IMR-90 (cell line): Measurements from ENCODE around the gene SLC25A34. TPM values are rescaled to one million over a fixed set of nuclear protein-coding genes. Genes with fewer than 3 reads are reported as not detected.

Source experiments
- ATAC-seq: fragments of 200-7000 bp; cut with Tn5 transposase; 2 replicates; pipeline ENCODE4 v1.9.1; 2020; ENCODE audit warnings: low read depth, mild to moderate bottlenecking, moderate library complexity
- BruUV-seq: library from RNA; stranded (reverse); fragments of 400-500 nt; replicated peaks from 2 replicates; lab custom pipeline; 2021; lab: Mats Ljungman, UMichigan
- CTCF ChIA-PET: fragments of 300-600 bp; formaldehyde crosslinking; extraction: SDS; loops from one replicate; lab custom pipeline; 2021; ENCODE audit warnings: antibody characterized with exemption; lab: Yijun Ruan, JAX
- POLR2A ChIA-PET: fragments of 300-600 bp; sonication (Branson Sonifier 250); formaldehyde crosslinking; loops from one replicate; lab custom pipeline; 2022; ENCODE audit warnings: antibody characterized with exemption; ENCODE audit not compliant: unreplicated experiment; lab: Charles Lee
- DNase-seq: peaks from one replicate; pipeline ENCODE4 v3.0.0; 2013
- H2AFZ ChIP-seq: replicated peaks from 2 replicates; pipeline ENCODE3; 2013; ENCODE audit warnings: low read length, mild to moderate bottlenecking; ENCODE audit not compliant: poor library complexity
- H2AK5ac ChIP-seq: 2 replicates; pipeline ENCODE4 v1.6.1; 2013; ENCODE audit warnings: low read depth, low read length, inconsistent platforms
- H2AK9ac ChIP-seq: replicated peaks from 2 replicates; pipeline ENCODE3; 2013; ENCODE audit warnings: mild to moderate bottlenecking, low read depth, low read length, moderate library complexity; ENCODE audit not compliant: poor library complexity
- H2BK120ac ChIP-seq: 2 replicates; pipeline ENCODE4 v1.6.1; 2013; ENCODE audit warnings: low read depth, low read length, inconsistent platforms
- H2BK15ac ChIP-seq: 3 replicates; pipeline ENCODE4 v1.6.1; 2013; ENCODE audit warnings: low read depth, low read length, inconsistent platforms
- H2BK20ac ChIP-seq: 2 replicates; pipeline ENCODE4 v1.6.1; 2013; ENCODE audit warnings: low read depth, mild to moderate bottlenecking, inconsistent platforms, low read length, moderate library complexity
- H2BK5ac ChIP-seq: 2 replicates; pipeline ENCODE4 v1.6.1; 2013; ENCODE audit warnings: mild to moderate bottlenecking, low read depth, low read length, inconsistent platforms; ENCODE audit not compliant: poor library complexity, severe bottlenecking
- H3K14ac ChIP-seq: replicated peaks from 2 replicates; pipeline ENCODE4 v1.6.1; 2013; ENCODE audit warnings: low read depth, low read length, inconsistent platforms
- H3K18ac ChIP-seq: 2 replicates; pipeline ENCODE4 v1.6.1; 2013; ENCODE audit warnings: low read depth, low read length, control low read depth
- H3K23ac ChIP-seq: 2 replicates; pipeline ENCODE4 v1.6.1; 2013; ENCODE audit warnings: low read depth, low read length, inconsistent platforms
- H3K27ac ChIP-seq: 2 replicates; pipeline ENCODE4 v1.5.1; 2013; ENCODE audit warnings: mild to moderate bottlenecking, control low read depth, low read length; ENCODE audit not compliant: insufficient read depth
- H3K27me3 ChIP-seq: 2 replicates; pipeline ENCODE4 v1.6.1; 2013; ENCODE audit warnings: low read length; ENCODE audit not compliant: control insufficient read depth, insufficient read depth
- H3K36me3 ChIP-seq: 2 replicates; pipeline ENCODE4 v1.6.1; 2013; ENCODE audit warnings: low read length, mixed read lengths; ENCODE audit not compliant: control insufficient read depth, insufficient read depth
- H3K4ac ChIP-seq: 2 replicates; pipeline ENCODE4 v1.6.1; 2013; ENCODE audit warnings: low read depth, low read length, inconsistent platforms
- H3K4me1 ChIP-seq: 2 replicates; pipeline ENCODE4 v1.6.1; 2013; ENCODE audit warnings: low read length, mixed read lengths; ENCODE audit not compliant: control insufficient read depth, insufficient read depth
- H3K4me2 ChIP-seq: 2 replicates; pipeline ENCODE4 v1.6.1; 2013; ENCODE audit warnings: low read depth, mild to moderate bottlenecking, control low read depth, low read length, moderate library complexity
- H3K4me3 ChIP-seq: 2 replicates; pipeline ENCODE4 v1.5.1; 2013; ENCODE audit warnings: low read depth, mild to moderate bottlenecking, control low read depth, low read length, moderate library complexity; ENCODE audit not compliant: insufficient read depth
- H3K56ac ChIP-seq: 2 replicates; pipeline ENCODE4 v1.6.1; 2013; ENCODE audit warnings: low read length, inconsistent platforms; ENCODE audit not compliant: insufficient read depth; ENCODE audit errors: extremely low read depth
- H3K79me1 ChIP-seq, 2 experiments: 2 replicates each; pipeline ENCODE4 v1.6.1; 2013; ENCODE audit warnings: low read length in 2 of 2, inconsistent platforms in 1 of 2, low read depth in 1 of 2
- H3K9ac ChIP-seq: 2 replicates; pipeline ENCODE4 v1.6.1; 2013; ENCODE audit warnings: low read depth, low read length, control low read depth
- H3K9me1 ChIP-seq: 2 replicates; pipeline ENCODE4 v1.6.1; 2013; ENCODE audit warnings: low read length, inconsistent platforms; ENCODE audit not compliant: insufficient read depth
- H3K9me3 ChIP-seq: 2 replicates; pipeline ENCODE4 v1.6.1; 2013; ENCODE audit warnings: low read length; ENCODE audit not compliant: control insufficient read depth, insufficient read depth
- H4K20me1 ChIP-seq: 2 replicates; pipeline ENCODE4 v1.6.1; 2013; ENCODE audit warnings: low read length, inconsistent platforms; ENCODE audit not compliant: insufficient read depth
- H4K5ac ChIP-seq: 2 replicates; pipeline ENCODE4 v1.6.1; 2013; ENCODE audit warnings: mild to moderate bottlenecking, low read depth, low read length, control low read depth
- H4K8ac ChIP-seq, 2 experiments: 2 replicates each; pipeline ENCODE4 v1.6.1; 2013; ENCODE audit warnings: low read depth in 2 of 2, low read length in 2 of 2, control low read depth in 1 of 2, inconsistent platforms in 1 of 2
- H4K91ac ChIP-seq: 2 replicates; pipeline ENCODE4 v1.6.1; 2013; ENCODE audit warnings: low read depth, low read length, inconsistent platforms; ENCODE audit not compliant: insufficient read depth
- BHLHE40 ChIP-seq: fragments of 150-350 bp; IDR thresholded peaks from 2 replicates; pipeline ENCODE4 v1.6.1; 2016; ENCODE audit warnings: mild to moderate bottlenecking, low read depth, low read length
- CEBPB ChIP-seq: IDR thresholded peaks from 2 replicates; pipeline ENCODE4 v1.6.1; 2012; ENCODE audit warnings: low read depth, low read length, improper control_type of control experiment
- CHD1 ChIP-seq: IDR thresholded peaks from 2 replicates; pipeline ENCODE4 v1.6.1; 2012; ENCODE audit warnings: low read depth, low read length, improper control_type of control experiment
- ELK1 ChIP-seq: fragments of 150-350 bp; IDR thresholded peaks from 2 replicates; pipeline ENCODE4 v1.6.1; 2016; ENCODE audit warnings: low read depth, mild to moderate bottlenecking, low read length, moderate library complexity, borderline replicate concordance
- FOS ChIP-seq: fragments of 150-350 bp; IDR thresholded peaks from 2 replicates; pipeline ENCODE4 v1.6.1; 2016; ENCODE audit warnings: low read depth, low read length
- MAFK ChIP-seq: IDR thresholded peaks from 2 replicates; pipeline ENCODE4 v1.6.1; 2012; ENCODE audit warnings: low read depth, low read length, improper control_type of control experiment
- MAZ ChIP-seq: IDR thresholded peaks from 2 replicates; pipeline ENCODE4 v1.6.1; 2012; ENCODE audit warnings: low read depth, mild to moderate bottlenecking, low read length, improper control_type of control experiment, moderate library complexity, borderline replicate concordance
- MXI1 ChIP-seq: IDR thresholded peaks from 2 replicates; pipeline ENCODE4 v1.6.1; 2012; ENCODE audit warnings: low read depth, mild to moderate bottlenecking, low read length, moderate library complexity, borderline replicate concordance
- NFE2L2 ChIP-seq: fragments of 150-350 bp; IDR thresholded peaks from 2 replicates; pipeline ENCODE4 v1.6.1; 2016; ENCODE audit warnings: low read depth, mild to moderate bottlenecking, low read length
- RAD21 ChIP-seq: IDR thresholded peaks from 2 replicates; pipeline ENCODE4 v1.6.1; 2012; ENCODE audit warnings: low read length, improper control_type of control experiment
- RCOR1 ChIP-seq: IDR thresholded peaks from 2 replicates; pipeline ENCODE4 v1.6.1; 2012; ENCODE audit warnings: mild to moderate bottlenecking, low read length, improper control_type of control experiment; ENCODE audit not compliant: insufficient replicate concordance
- RFX5 ChIP-seq: IDR thresholded peaks from 2 replicates; pipeline ENCODE4 v1.8.0; 2012; ENCODE audit warnings: low read depth, mild to moderate bottlenecking, low read length, moderate library complexity
- USF2 ChIP-seq: fragments of 150-350 bp; IDR thresholded peaks from 2 replicates; pipeline ENCODE4 v1.6.1; 2017; ENCODE audit warnings: mild to moderate bottlenecking, antibody characterized with exemption, low read length, low read depth
- WGBS, 2 experiments: methylation state at CpG; one replicate each; pipeline versions ENCODE4 v1.1.5 to v1.1.7; 2013; ENCODE audit warnings: missing lambda C conversion rate in 2 of 2; ENCODE audit not compliant: insufficient read length in 1 of 2; ENCODE audit errors: extremely low coverage in 2 of 2; 5-methylcytosine and 5-hydroxymethylcytosine counted together
- dilution Hi-C: fragments of 300-500 bp; cut with HindIII; formaldehyde crosslinking; loops from one replicate; pipeline ENCODE4 v1.14.3; 2018; ENCODE audit warnings: low sequenced_read_pairs; ENCODE audit not compliant: unreplicated experiment
- in situ Hi-C: fragments of 300-500 bp; cut with MboI; formaldehyde crosslinking; loops from 3 replicates; pipeline ENCODE4 v1.14.3; 2019; ENCODE audit warnings: low sequenced_read_pairs, inconsistent platforms, mixed read lengths
- intact Hi-C: fragments of 100-400 bp; cut with micrococcal nuclease; formaldehyde crosslinking; loops from 2 replicates; pipeline ENCODE4 v1.10.0; 2022
- polyA plus RNA-seq, 3 experiments: library from polyadenylated mRNA; depleted of rRNA; stranded (reverse); fragments of >200 nt; gene quantifications; 2 replicates each; pipeline ENCODE4 v1.2.3, GENCODE V29; 2012; ENCODE audit warnings: low replicate concordance in 1 of 3
- total RNA-seq: library from RNA; depleted of rRNA; stranded (reverse); fragments of >200 nt; gene quantifications from 2 replicates; pipeline ENCODE4 v1.2.3, GENCODE V29; 2012
- TF ChIP-seq, protein P1 (sequence below): conservative IDR thresholded peaks from 2 replicates; pipeline ENCODE4 v1.5.1; 2012; ENCODE audit warnings: mild to moderate bottlenecking, low read depth, low read length, improper control_type of control experiment

Gene SLC25A34
- total and polyA plus RNA-seq, 2 of the 4 experiments (the other 2 are of a cell fraction), result under 0.01 to 0.72 TPM

DNA sequence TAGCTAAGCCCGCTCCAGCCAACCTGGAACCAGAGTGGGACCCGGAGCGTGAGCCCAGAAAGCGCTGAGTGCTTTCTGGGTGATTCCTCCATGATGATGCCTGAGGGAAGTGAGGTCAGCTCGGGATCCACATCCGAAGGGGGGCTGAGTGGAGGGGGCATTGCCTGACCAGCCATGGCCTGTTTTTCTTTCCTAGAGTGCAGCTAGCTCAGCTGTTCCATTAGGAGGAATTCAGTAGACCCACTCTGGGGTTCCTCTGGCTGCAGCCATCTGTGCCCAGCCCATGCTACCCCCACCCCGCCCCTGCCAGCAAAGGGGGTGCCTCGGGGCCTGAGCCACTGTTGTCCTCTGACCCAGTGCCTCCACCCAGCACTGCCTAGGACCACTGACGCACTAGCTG lies 9.6 kb upstream of the SLC25A34 start:
- ATAC-seq (no peak), DNase-seq (no peak)
- Histone ChIP-seq H4K20me1 (no peaks in the 10 kb centered on the region), H3K14ac (no peak overlapping the region), H4K8ac (no peak overlapping the region), H3K4me2 (no peak overlapping the region), H3K36me3 (peaks cover 76% of the 10 kb centered on the region), H2BK120ac (no peak overlapping the region), H4K5ac (no peak overlapping the region), H2BK20ac (no peak overlapping the region), H3K18ac (no peak overlapping the region), H2AFZ (no peak overlapping the region), H3K4me3 (no peak overlapping the region), H3K79me1 (peaks cover 3 to 6% of the 10 kb centered on the region in 2 experiments; a peak in 2 of 4 replicates), H2BK5ac (no peak overlapping the region), H3K27ac (no peak overlapping the region), H3K9me3 (no peaks in the 10 kb centered on the region), H3K23ac (no peak overlapping the region), H2AK5ac (no peak overlapping the region), H2BK15ac (no peak overlapping the region), H3K4me1 (no peaks in the 10 kb centered on the region), H2AK9ac (peak overlapping the region; percentile 70), H3K27me3 (no peaks in the 10 kb centered on the region), H4K91ac (no peak overlapping the region), H3K4ac (no peak overlapping the region), H3K56ac (no peak overlapping the region), H3K9me1 (no peaks in the 10 kb centered on the region), H3K9ac (no peak overlapping the region)
- intact Hi-C loops (no loop called here), dilution Hi-C loops (no loop called here), in situ Hi-C loops (no loop called here)
- WGBS, 2 experiments, result 100% methylated on average over 5 of the region's 9 CpGs; no CpG with 5 or more reads in 1 of the 2 experiments
- ChIA-PET POLR2A (no interaction called here), CTCF (no interaction called here)
- BruUV-seq, result no TSS peak
- TF ChIP-seq RAD21, result no peak
- TF ChIP-seq MAZ, result no peak
- TF ChIP-seq RFX5, result no peak
- TF ChIP-seq CHD1, result no peak
- TF ChIP-seq RCOR1, result no peak
- TF ChIP-seq NFE2L2, result no peak
- no peak for TF ChIP-seq ELK1
- TF ChIP-seq, protein P1, sequence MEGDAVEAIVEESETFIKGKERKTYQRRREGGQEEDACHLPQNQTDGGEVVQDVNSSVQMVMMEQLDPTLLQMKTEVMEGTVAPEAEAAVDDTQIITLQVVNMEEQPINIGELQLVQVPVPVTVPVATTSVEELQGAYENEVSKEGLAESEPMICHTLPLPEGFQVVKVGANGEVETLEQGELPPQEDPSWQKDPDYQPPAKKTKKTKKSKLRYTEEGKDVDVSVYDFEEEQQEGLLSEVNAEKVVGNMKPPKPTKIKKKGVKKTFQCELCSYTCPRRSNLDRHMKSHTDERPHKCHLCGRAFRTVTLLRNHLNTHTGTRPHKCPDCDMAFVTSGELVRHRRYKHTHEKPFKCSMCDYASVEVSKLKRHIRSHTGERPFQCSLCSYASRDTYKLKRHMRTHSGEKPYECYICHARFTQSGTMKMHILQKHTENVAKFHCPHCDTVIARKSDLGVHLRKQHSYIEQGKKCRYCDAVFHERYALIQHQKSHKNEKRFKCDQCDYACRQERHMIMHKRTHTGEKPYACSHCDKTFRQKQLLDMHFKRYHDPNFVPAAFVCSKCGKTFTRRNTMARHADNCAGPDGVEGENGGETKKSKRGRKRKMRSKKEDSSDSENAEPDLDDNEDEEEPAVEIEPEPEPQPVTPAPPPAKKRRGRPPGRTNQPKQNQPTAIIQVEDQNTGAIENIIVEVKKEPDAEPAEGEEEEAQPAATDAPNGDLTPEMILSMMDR, result no peak
- no peak for TF ChIP-seq FOS
- TF ChIP-seq MAFK, result no peak
- no peak for TF ChIP-seq BHLHE40
- TF ChIP-seq USF2, result no peak
- TF ChIP-seq CEBPB, result no peak
- no peak for TF ChIP-seq MXI1
